DMS153 (cell line): ENCODE data around the gene ZNF532.

ENCODE experiments used
- DNase-seq: peaks from one replicate; lab custom pipeline; 2025; lab: John Stamatoyannopoulos, UW

The ZNF532 gene

DNA sequence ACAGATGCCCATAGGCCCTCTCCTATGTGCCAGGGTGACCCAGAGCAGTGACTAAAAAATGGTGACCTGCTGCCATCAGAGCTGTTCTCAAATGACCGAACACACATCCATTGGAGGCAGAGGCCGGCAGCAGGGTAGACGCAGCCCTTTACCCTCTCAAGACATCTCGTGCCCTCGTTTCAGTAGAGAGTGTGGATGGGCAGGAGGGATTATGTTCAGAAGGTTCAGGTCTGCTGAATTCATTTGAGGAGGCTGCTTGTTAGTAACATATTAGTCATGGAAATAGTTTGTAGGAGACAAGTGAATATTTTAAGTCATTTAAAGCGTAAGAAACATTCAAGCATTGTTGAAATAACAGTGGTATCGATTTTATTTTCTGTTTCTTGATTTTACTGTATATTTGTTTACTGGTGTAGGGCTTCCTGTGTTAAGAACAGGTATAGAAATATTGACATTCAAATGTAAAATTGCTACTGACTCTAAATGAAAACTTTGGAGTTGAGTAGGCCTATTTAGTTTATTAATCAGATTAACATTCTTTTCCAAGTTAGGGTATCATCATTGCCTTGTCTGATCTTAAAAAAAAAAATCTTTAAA is 82.6 kb downstream of the ZNF532 start:
- no peak for DNase-seq

DNA sequence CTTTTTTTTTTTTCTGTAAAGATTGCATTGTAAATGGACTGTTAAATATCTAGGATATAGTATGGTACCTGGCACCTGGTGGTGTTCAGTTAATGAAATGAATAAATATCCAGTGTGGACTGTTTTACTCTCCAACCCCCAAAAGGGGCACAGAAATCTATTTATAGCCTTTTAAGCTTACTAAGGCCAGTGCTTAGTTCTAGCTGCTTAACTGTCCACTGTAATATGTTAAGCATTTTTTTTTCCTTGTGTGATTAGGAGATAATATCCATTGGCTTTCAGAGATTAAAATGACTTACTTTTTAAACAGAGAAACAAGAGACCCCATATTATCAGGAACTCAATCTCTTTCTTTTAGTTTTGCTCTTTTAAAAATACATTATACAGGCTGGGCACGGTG is 84.4 kb downstream of the ZNF532 start:
- DNase-seq = no peak

DNA sequence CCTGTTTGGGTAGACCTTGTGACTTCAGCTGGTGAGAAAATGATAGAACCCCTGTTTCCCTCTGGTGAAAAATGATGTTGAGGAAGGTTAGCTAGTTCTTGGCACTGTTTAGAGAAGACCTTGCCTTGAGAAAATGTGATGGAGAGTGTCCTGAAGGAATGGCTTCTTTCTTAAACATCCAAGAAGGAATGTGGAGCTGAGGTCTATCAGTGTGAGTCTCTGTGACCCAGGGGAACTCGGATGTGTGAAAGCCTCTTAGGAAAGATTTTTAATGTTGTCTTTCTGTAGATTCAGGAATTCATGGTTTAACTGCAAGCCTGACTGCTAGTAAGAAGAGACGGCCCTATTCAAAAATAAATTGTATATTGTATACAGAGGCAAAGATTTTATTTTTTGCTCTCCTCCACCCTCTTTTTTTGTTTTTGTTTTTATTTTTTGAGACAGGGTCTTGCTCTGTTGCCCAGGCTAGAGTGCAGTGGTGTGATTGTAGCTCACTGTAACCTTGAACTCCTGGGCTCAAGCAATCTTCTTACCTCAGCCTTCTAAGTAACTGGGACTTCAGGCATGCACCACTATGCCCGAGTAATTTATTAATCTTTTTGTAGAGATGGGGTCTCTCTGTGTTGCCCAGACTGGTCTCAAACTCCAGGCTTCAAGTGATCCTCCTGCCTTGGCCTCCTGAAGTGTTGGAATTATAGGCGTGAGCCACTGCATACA is 87.5 kb downstream of the ZNF532 start:
- no peak for DNase-seq

DNA sequence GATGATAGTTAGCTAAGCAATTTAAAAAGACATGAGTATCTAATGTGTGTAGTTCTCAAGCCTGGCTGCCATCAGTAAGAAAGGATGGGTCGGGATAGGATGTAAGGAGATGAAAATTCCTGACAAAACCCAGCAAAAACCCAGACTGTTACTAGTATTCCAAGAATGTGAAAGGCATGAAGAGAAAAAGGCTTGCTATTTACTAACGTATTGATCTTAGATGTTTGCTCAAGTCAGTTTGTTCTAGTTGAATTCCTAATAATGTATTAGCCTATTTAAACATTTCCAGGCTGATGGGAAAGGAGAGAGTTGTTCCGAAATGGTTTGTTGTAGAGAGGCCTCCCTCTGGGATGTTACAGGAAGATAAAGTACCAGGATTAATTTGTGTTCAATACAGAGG is 88.2 kb downstream of the ZNF532 start:
- no peak for DNase-seq

DNA sequence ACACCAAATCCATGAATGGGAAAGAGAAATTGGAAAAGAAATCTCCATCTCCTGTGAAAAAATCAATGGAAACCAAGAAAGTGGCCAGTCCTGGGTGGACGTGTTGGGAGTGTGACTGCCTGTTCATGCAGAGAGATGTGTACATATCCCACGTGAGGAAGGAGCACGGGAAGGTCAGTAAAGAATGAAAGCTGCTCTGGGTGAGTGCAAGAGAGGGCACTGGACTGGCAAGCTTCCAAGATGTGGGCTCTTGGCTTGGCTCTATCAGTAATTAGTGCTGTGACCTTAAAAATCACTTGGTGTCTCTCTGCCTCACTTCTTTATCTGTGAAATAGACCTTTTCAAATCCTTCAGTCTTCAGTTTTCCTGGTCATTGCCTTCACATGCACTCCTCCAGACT is 89.0 kb downstream of the ZNF532 start:
- peak; percentile 40 for DNase-seq

DNA sequence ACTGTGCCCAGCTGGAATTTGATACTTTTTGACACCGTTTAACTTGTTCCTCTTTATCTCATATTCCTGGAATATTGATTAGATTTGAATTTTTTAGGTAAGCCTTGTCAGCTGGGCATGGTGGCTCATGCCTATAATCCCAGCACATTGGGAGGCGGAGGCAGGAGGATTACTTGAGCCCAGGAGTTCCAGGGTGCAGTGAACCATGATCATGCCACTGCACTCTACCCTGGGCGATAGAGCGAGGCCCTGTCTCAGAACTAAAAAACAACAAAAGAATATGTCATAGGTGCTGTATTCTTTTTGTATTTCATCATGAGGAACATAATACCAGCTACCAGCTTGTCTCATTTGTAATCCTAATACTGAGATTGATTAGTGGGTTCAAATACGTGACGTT is 90.3 kb downstream of the ZNF532 start:
- no peak for DNase-seq

DNA sequence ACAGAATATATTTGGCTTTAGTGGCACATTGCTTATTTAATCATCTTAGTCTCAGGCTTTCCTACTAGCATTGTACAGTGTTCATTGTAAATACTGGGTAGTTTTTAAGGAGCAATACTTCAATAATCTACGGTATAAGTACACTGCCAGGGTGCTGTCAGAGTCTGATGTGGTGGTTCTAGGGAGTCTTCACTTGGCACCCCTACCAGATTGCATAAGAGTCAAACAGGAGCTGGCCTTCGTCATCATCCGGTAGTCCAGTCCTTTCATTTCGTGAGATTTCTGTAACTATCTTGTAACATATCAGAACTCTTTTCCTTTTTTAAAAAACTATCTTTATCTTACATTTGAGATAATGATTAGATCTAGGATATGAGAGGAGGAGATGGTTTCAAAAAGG is 91.1 kb downstream of the ZNF532 start:
- DNase-seq = no peak

DNA sequence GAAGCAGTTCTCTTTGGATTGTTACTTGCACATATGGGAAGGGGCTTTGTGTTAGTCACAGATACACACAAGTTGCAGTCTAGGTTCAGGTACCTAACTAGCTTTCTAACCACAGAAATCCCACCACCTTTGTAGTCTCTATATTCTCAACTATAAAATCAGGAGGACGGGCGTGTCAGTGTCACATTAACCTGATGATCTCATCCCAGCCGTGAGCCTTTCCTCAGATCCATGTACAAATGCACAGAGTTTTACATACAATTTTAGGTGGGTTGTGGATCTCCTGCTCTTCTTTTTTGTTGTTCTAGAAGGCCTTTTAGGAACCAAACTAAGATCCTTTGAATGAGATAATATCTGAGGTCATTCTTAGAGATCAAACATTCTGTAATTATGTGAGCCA is 94.0 kb downstream of the ZNF532 start:
- no peak for DNase-seq

DNA sequence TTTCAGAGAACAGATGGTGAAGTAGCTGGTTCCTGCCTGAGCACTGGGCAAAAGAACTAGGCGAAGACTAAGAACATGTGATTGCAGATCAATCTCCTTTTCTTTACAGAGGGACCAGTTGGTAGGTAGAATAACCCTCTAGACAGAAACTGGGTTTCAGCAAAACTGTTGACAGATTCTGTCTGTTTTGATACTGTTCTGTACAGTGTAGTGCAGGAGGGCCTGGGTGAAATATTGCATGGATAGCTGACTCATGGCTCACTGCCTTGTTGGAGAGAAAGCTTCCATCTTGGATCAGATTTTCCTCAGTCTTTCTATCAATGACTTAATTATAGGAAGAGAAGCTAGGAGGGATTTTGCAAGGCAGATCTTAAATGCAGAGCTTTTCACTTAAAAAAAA is 95.8 kb downstream of the ZNF532 start:
- DNase-seq = no peak

DNA sequence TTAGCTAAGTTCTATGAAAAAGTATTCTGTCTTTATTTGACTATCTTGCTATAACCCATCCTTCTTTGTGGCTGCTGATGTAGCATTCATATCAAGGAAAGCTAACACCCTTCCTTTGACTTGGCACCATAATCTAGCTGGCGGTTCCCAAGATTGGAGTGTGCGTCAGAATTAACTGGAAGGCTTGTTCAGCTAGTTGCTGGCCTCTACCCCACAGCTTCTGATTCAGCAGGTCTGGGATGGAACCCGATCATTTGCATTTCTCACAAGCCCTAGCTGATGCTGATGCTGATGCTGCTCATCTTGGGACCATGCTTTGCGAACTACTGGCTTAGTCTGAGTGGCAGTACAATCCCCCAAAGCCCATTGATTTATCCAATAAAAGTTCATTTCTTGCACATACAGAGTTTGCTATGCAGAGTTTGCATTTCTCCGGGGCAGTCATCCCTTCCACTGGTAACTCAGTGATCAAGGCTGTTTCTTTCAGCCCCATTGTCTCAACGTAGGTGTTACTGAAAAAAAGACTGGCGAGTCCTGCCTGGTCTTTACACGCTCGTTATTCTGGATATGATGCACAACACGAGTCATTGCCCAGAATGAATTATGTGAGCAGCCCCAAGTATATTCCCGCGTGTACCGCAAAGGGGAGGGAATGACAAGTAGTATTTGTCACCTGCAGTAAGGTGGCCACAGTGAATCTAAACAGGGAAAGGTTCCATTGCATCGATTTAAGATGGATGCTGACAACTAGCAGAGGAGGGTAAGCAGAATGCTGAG is 96.5 kb downstream of the ZNF532 start:
- DNase-seq = no peak

DNA sequence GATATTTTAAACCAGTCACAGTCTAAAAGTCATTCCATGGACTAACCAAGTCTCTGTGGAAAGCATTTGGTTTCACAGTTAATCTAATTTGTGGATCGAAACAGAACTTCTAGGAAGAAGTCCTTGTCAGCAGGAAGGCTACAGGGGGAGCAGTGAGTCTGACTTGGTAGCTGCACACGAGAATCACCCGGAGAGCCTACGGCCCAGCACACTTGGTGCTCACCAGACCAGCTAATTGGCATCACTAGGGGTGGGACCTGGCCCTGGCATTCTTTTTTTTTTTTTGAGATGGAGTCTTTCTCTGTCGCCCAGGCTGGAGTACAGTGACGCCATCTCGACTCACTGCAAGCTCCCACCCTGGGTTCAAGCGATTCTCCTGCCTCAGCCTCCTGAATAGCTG is 97.7 kb downstream of the ZNF532 start:
- DNase-seq = no peak

DNA sequence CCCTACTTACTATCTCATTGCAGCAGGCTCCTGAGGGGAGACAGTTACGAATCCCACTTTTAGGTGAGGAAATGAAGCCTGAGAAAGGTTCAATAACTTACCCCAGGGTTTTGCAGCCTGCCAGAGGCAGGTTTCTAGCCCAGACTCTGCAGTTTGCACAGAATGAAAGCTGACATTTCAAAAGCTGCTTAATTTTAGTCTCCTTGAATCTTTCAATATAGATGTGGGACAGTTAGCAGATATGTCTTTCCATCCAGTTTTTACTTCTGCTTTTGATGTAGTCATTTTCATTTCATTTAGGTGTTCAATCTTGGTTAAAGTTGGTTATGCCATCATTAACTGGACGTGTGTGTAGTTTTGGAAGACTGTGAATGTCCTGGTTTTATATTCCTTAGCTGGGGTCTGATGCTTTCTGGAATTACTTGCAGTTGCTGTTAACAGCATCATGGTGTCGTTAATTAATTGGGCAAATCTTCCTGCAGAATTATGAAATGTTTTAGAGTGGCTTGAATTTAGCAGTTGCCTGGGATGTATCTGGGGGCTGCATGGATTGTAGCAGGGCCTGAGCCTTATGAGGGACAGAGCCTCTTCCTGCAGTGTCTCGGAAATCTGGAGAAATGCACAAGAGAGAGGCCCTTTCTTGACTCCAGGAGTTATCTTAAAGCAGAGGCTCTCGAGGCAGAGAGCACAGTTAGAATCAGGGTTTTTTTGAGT is 100.8 kb downstream of the ZNF532 start:
- no peak for DNase-seq

DNA sequence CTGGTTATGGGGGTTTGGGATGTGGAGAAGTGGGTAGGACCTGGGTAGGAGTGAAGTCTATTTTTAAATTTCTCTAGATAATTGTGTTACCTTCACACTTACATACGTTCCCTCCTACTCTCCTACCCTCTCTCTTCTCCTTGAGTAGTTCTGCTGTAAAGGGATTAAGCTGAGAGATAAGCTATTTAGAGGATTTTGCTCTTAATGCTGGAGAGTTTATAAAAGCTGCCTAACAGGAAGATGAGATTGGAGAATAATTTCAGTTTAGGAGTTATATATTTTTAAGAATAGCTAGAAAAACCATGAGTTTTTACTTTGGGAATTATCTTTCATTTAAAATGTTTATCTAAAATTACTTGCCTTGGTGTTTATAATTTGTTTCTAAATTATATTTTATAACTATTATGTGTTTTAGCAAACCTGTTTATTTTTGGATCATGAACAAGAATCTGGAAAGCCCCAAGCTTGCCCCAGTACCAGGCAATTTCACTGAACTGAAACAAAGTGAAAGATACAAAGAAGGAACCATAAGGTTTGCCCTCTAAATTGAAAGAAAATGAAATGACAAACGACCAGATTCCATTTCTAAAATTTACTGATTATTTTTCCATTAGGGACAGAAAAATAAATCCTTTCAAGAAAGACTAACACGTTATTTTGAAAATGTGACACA is 101.5 kb downstream of the ZNF532 start:
- no peak for DNase-seq

DNA sequence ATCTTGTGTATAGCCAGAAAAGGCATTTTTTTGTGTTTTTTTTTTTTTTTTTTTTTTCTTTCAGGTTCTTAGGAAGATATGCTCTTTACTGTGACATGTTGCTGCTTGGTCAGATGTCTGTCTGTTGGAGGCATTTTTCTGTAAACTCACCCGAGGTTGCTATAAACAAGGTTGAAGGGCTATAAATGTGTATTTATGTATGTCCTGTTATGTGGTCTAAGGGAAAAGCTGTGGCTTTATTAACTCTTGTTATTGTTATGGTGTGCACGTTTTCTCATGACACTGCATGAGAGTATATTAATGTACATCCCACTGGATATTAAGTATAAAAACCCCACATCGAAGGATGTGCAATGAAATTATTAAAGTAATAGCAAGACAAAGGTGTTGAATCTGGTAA is 102.0 kb downstream of the ZNF532 start:
- DNase-seq = no peak

DNA sequence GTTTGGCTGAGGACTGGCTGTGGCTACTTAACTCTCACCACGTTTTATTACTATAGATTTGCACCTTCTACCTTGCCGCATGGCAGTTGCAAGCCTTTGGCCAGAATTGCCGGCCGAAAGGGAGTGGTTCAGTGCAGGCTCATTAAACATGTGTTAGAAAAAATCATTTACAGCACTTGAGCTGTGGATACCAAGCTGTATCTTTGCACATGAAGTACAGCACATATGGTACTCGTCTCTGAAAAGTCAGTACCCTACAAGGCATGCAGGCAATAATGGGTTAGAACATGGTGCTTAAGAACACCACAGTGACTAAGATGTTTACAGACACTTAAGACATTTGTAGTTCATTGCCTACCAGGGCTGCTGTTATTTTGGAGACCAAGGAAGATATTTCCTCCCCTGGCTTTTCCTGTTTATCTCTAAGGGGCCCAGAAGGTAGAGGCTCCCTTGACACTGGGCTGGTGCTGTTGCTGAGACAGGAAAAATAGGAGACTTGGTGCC is 103.1 kb downstream of the ZNF532 start:
- DNase-seq = no peak

DNA sequence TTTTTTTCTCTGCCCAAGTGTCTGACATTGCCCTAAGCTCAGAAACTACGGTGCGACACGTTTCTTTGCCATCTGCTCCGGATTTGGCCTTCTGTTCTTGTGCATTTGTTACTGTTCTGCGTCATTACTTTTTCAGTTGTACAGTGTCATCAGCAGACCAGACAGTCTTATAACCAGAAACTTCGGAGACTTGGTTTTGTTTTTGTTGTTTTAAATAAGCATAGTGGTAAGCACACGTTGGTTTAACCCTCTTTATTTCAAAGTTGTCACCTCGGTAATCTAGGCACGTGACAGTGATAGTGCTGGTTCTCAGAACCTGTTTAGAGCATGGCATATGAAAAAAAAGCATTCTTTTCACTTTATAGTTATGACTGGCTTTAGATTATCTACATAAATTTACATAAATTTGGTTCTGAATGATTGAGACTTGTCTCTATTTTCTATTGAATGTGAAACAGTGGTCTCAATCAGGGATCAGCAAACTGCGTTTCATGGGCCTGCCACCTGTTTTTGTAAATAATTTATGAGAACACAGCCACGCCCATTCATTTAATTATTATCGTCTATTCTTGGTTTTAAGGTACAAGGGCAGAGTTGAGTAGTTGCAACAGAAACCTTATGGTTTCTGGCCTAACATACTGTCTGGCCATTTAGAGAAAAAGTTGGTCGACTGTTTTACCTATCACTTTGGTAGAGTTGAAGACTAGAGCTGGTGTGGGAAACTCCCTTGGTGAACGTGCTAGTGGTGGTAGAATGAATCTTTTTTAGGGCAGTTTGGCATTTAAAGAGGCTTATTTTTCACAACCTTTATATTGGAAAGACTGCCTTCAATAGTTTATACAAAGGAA is 106.5 kb downstream of the ZNF532 start:
- no peak for DNase-seq

DNA sequence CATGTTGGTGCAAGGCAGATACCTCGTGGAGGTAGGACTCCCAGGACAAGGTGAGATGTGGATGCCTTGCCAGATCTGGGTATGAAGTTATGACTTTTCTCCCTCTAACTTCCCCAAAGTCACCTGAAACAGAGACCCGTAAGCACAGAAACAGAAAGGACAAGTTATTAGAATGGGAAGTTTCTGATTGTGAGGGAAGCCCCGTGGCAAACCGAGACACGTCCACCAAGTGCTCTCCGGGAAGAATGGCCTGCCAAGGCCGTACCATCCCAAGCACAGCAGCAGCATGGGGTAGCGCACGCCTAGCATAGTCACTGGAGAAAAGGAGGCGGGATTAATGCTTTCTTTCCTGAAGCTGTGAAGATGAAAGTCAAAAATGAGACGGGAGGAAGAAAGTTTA is 110.6 kb downstream of the ZNF532 start:
- DNase-seq = no peak

DNA sequence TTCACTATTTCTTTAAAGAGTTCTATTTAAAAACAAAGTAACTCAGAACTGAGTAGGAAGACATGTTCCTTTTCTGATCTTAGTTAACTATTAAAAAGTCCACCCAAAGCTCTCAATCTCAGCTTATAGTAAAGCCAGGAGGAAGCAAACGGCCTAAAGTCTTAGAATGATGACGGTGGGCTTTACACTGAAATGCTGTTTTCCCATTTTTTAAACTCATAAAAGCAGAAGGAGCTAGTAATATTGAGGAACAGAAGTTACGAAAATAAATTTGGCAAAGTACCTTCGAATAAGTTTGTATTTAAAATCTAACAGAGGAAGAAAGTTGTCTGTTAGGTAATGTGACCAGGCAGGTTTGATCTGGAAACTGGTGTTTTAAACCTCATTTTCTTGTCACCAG is 111.1 kb downstream of the ZNF532 start:
- no peak for DNase-seq

DNA sequence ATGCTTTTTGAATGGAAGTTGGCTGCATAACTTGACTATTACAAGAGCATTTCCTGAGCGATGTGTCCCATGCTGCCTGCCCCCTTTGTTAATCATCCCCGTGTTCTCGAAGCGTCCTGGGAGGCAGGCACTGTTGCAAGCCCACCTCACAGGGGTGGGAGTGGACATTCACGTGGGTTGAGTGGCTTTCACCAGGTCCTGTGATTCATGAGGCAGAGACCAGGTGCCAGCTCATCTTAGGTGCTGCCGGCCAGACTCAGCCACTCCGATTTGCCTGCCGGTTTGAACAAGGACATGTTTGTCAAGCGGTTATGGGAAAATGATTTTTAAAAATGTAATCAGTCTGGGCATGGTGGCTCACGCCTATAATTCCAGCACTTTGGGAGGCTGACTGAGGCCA is 112.5 kb downstream of the ZNF532 start:
- no peak for DNase-seq

DNA sequence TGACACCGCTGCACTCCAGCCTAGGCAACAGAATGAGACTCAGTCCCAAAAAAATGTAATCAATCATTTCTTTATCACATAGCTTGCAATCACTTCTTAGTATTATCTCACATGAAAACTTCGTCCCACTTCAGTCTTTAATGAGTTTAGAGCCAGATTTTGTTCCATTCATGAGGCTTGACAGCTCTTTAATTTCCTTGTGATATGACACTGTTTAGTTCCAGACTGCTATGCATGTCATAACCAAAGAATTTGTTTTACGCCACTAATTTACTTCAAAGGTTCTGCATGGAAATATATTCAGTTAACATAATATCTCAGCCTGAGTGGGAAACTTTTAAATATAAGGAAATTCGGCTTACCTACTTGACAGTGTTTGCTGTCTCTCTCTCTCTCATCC is 113.1 kb downstream of the ZNF532 start:
- DNase-seq = no peak

DNA sequence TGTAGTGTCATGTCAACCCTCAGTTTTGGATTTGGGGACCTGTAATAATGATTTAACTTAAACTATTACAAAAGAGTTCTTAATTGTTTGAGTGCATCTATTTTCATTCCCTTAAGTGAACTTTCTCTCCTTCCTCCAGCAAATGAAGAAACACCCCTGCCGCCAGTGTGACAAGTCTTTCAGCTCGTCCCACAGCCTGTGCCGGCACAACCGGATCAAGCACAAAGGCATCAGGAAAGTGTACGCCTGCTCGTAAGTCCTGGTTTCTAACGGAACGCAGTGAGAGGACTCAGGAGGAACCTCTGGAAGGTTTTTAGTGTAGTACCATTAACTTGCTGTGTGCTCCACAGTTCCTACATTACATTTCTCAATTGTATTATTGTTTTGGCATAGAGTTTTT is 114.2 kb downstream of the ZNF532 start:
- no peak for DNase-seq
